CD4-positive, alpha-beta T cell (primary cell): ENCODE data around the gene MYOG. TPM values are rescaled to one million over a fixed set of nuclear protein-coding genes. Genes with fewer than 3 reads are reported as not detected.

Experiments used
- ATAC-seq: fragments of 200-7000 bp; cut with Tn5 transposase; one replicate; pipeline ENCODE4 v1.10.0; 2022; ENCODE audit warnings: mild to moderate bottlenecking; ENCODE audit not compliant: poor library complexity
- CTCF ChIA-PET: fragments of 350-600 bp; sonication (Branson Sonifier 250); formaldehyde crosslinking; loops from one replicate; lab custom pipeline; 2021; ENCODE audit warnings: antibody characterized with exemption, inconsistent platforms; lab: Charles Lee
- POLR2A ChIA-PET: fragments of 350-600 bp; sonication (Branson Sonifier 250); formaldehyde crosslinking; loops from one replicate; lab custom pipeline; 2021; ENCODE audit warnings: antibody characterized with exemption, inconsistent platforms; lab: Charles Lee
- DNase-seq, 14 experiments: peaks; one replicate each; pipeline ENCODE4 v3.0.0-alpha.2; 2013 to 2020; ENCODE audit warnings: mixed read lengths in 2 of 14
- H3K27ac ChIP-seq, 2 donors: one replicate each; pipeline versions ENCODE4 v1.5.1 to v1.7.0; 2013; ENCODE audit warnings: low read length in 2 of 2, low read depth in 1 of 2, mild to moderate bottlenecking in 1 of 2
- H3K27me3 ChIP-seq, 2 experiments: 1 replicate in 1 of 2; 2 replicates in 1 of 2; pipeline versions ENCODE4 v1.6.1 to v1.7.0; 2013; ENCODE audit warnings: low read length in 2 of 2, control low read depth in 1 of 2, mild to moderate bottlenecking in 1 of 2, moderate library complexity in 1 of 2; ENCODE audit not compliant: insufficient read depth in 2 of 2, control insufficient read depth in 1 of 2
- H3K36me3 ChIP-seq: one replicate; pipeline ENCODE4 v1.6.1; 2013; ENCODE audit warnings: low read length, control low read depth; ENCODE audit not compliant: insufficient read depth
- H3K4me1 ChIP-seq: one replicate; pipeline ENCODE4 v1.6.1; 2013; ENCODE audit warnings: low read length, control low read depth; ENCODE audit not compliant: insufficient read depth
- H3K4me3 ChIP-seq: one replicate; pipeline ENCODE4 v1.5.1; 2013; ENCODE audit warnings: mild to moderate bottlenecking, low read length, moderate library complexity
- H3K9me3 ChIP-seq, 2 experiments: 1 replicate in 1 of 2; 2 replicates in 1 of 2; pipeline versions ENCODE4 v1.6.1 to v1.7.0; 2013; ENCODE audit warnings: low read length in 2 of 2, mild to moderate bottlenecking in 2 of 2, control low read depth in 1 of 2, moderate library complexity in 1 of 2; ENCODE audit not compliant: control insufficient read depth in 1 of 2, insufficient read depth in 1 of 2
- H3K27ac Mint-ChIP-seq: one replicate; pipeline ENCODE4 v1.8.0; 2020; ENCODE audit warnings: mixed read lengths
- H3K27me3 Mint-ChIP-seq: one replicate; pipeline ENCODE4 v1.8.0; 2021; ENCODE audit warnings: mixed read lengths
- H3K36me3 Mint-ChIP-seq: one replicate; pipeline ENCODE4 v1.8.0; 2021; ENCODE audit warnings: low read depth, mixed read lengths
- H3K4me1 Mint-ChIP-seq: one replicate; pipeline ENCODE4 v1.8.0; 2021; ENCODE audit warnings: low read depth, mixed read lengths
- H3K4me3 Mint-ChIP-seq: one replicate; pipeline ENCODE4 v1.8.0; 2020; ENCODE audit warnings: mild to moderate bottlenecking, mixed read lengths
- H3K9me3 Mint-ChIP-seq: one replicate; pipeline ENCODE4 v1.8.0; 2020; ENCODE audit warnings: mixed read lengths
- CTCF ChIP-seq: fragments of 200-600 bp; IDR thresholded peaks from one replicate; pipeline ENCODE4 v1.8.0; 2022; ENCODE audit warnings: antibody characterized with exemption, mild to moderate bottlenecking
- intact Hi-C, 2 experiments: fragments of 100-400 bp; cut with DNase I in 1 of 2; cut with micrococcal nuclease in 1 of 2; formaldehyde crosslinking; loops; one replicate each; pipeline versions ENCODE4 v1.15.1 to v1.9.0; 2023 to 2025; cut with DNase I, micrococcal nuclease
- total RNA-seq, 174 experiments: library from RNA in 2 of 174; stranded (reverse) in 2 of 174; gene quantifications; one replicate each; pipeline ENCODE4 v1.2.3 and lab custom pipeline; 2021 to 2026

The MYOG gene
- total RNA-seq, 2 experiments from 2014 or later, result not detected

- TF ChIP-seq CTCF, result no peak
- no peaks in the 10 kb centered on the region for H3K36me3 ChIP-seq
- intact Hi-C loops, result no loop called here
- ChIA-PET CTCF (no interaction called here), POLR2A (no interaction called here)
- H3K4me3 ChIP-seq, result no peak overlapping the region
- Mint-ChIP-seq H3K36me3 (no peaks in the 10 kb centered on the region), H3K9me3 (no peaks in the 10 kb centered on the region), H3K27ac (no peak overlapping the region), H3K27me3 (peaks cover 61% of the 10 kb centered on the region), H3K4me3 (no peak overlapping the region), H3K4me1 (no peaks in the 10 kb centered on the region)
- no peak overlapping the region for H3K27ac ChIP-seq
- ATAC-seq, result no peak
- DNase-seq, result no peak
- H3K4me1 ChIP-seq, result no peaks in the 10 kb centered on the region
- H3K9me3 ChIP-seq, result no peaks in the 10 kb centered on the region
- H3K27me3 ChIP-seq, result peaks cover 11 to 21% of the 10 kb centered on the region in 2 experiments
These were observed 18.1 kb upstream of the MYOG start for GRCh38 chr1:203103829-203104495.

GRCh38 chr1:203103216-203103615, 17.4 kb upstream of the MYOG start:
- no peaks in the 10 kb centered on the region for H3K4me1 Mint-ChIP-seq
- intact Hi-C loops, result no loop called here

GRCh38 chr1:203101813-203102634, 16.2 kb upstream of the MYOG start:
- no peak for DNase-seq
- no peak for ATAC-seq
- no peaks in the 10 kb centered on the region for H3K4me1 Mint-ChIP-seq
- Histone ChIP-seq H3K36me3 (no peaks in the 10 kb centered on the region), H3K27me3 (peaks cover 15 to 18% of the 10 kb centered on the region in 2 experiments), H3K27ac (no peak overlapping the region), H3K9me3 (no peaks in the 10 kb centered on the region), H3K4me3 (no peak overlapping the region), H3K4me1 (no peaks in the 10 kb centered on the region)
- POLR2A ChIA-PET, result no interaction called here
- intact Hi-C loops, result no loop called here
- H3K4me3 Mint-ChIP-seq, result no peak overlapping the region
- CTCF ChIA-PET, result no interaction called here
- H3K27ac Mint-ChIP-seq, result no peak overlapping the region
- TF ChIP-seq CTCF, result no peak
- H3K36me3 Mint-ChIP-seq, result no peaks in the 10 kb centered on the region
- H3K27me3 Mint-ChIP-seq, result peaks cover 44% of the 10 kb centered on the region
- no peaks in the 10 kb centered on the region for H3K9me3 Mint-ChIP-seq

More at GRCh38 chr1:203103216-203103615, 17.4 kb upstream of the MYOG start:
- Histone ChIP-seq H3K27me3 (peaks cover 17 to 21% of the 10 kb centered on the region in 2 experiments), H3K9me3 (no peaks in the 10 kb centered on the region), H3K27ac (no peak overlapping the region), H3K4me1 (no peaks in the 10 kb centered on the region), H3K4me3 (no peak overlapping the region), H3K36me3 (no peaks in the 10 kb centered on the region)
- ATAC-seq, result no peak
- Mint-ChIP-seq H3K36me3 (no peaks in the 10 kb centered on the region), H3K27ac (no peak overlapping the region), H3K9me3 (no peaks in the 10 kb centered on the region), H3K4me3 (no peak overlapping the region), H3K27me3 (peaks cover 54% of the 10 kb centered on the region)
- POLR2A ChIA-PET, result no interaction called here
- CTCF ChIA-PET, result no interaction called here
- no peak for TF ChIP-seq CTCF
- no peak for DNase-seq
